H9 (cell line): ENCODE measurements around the gene SLC12A4. TPM values are rescaled to one million over a fixed set of nuclear protein-coding genes. Genes with fewer than 3 reads are reported as not detected.

ENCODE experiments used
- DNase-seq: peaks from one replicate; pipeline ENCODE4 v3.0.0-alpha.2; 2017
- H2AFZ ChIP-seq: one replicate; pipeline ENCODE4 v1.6.1; 2013; ENCODE audit warnings: mild to moderate bottlenecking, low read length, control low read depth, moderate library complexity
- H2AK5ac ChIP-seq: 2 replicates; pipeline ENCODE4 v1.6.1; 2013; ENCODE audit warnings: low read length, control low read depth, mixed read lengths; ENCODE audit not compliant: insufficient read length
- H2BK120ac ChIP-seq: one replicate; pipeline ENCODE4 v1.6.1; 2013; ENCODE audit warnings: low read depth, mild to moderate bottlenecking, low read length, control low read depth, inconsistent platforms; ENCODE audit not compliant: poor library complexity, severe bottlenecking
- H2BK12ac ChIP-seq: 2 replicates; pipeline ENCODE4 v1.6.1; 2013; ENCODE audit warnings: low read length, control low read depth, mixed read lengths, low read depth; ENCODE audit not compliant: insufficient read length
- H2BK15ac ChIP-seq: 2 replicates; pipeline ENCODE4 v1.6.1; 2013; ENCODE audit warnings: low read depth, low read length, control low read depth
- H2BK20ac ChIP-seq: one replicate; pipeline ENCODE4 v1.6.1; 2013; ENCODE audit warnings: low read depth, mild to moderate bottlenecking, low read length, control low read depth, inconsistent platforms; ENCODE audit not compliant: poor library complexity, severe bottlenecking
- H2BK5ac ChIP-seq: 2 replicates; pipeline ENCODE4 v1.6.1; 2013; ENCODE audit warnings: low read length, control low read depth, mixed read lengths; ENCODE audit not compliant: insufficient read length
- H3K14ac ChIP-seq: 2 replicates; pipeline ENCODE4 v1.6.1; 2013; ENCODE audit warnings: low read length, control low read depth; ENCODE audit not compliant: insufficient read depth
- H3K18ac ChIP-seq: 2 replicates; pipeline ENCODE4 v1.6.1; 2013; ENCODE audit warnings: low read depth, mild to moderate bottlenecking, mixed read lengths, low read length, control low read depth; ENCODE audit not compliant: insufficient read length
- H3K23ac ChIP-seq: 2 replicates; pipeline ENCODE4 v1.6.1; 2013; ENCODE audit warnings: low read length, control low read depth, mixed read lengths, low read depth; ENCODE audit not compliant: insufficient read length
- H3K23me2 ChIP-seq: 2 replicates; pipeline ENCODE4 v1.6.1; 2013; ENCODE audit warnings: low read depth, mild to moderate bottlenecking, mixed read lengths, low read length, control low read depth; ENCODE audit not compliant: insufficient read length, poor library complexity, severe bottlenecking
- H3K27ac ChIP-seq: 2 replicates; pipeline ENCODE4 v1.5.1; 2013; ENCODE audit warnings: low read length, control low read depth, mixed read lengths, low read depth; ENCODE audit not compliant: insufficient read length
- H3K27me3 ChIP-seq: 2 replicates; pipeline ENCODE4 v1.6.1; 2013; ENCODE audit warnings: low read length, control low read depth, inconsistent platforms; ENCODE audit not compliant: insufficient read depth
- H3K4ac ChIP-seq: 2 replicates; pipeline ENCODE4 v1.6.1; 2013; ENCODE audit warnings: low read depth, mild to moderate bottlenecking, control low read depth, inconsistent platforms, low read length, moderate library complexity
- H3K4me1 ChIP-seq: 2 replicates; pipeline ENCODE4 v1.6.1; 2013; ENCODE audit warnings: low read length, control low read depth, inconsistent platforms; ENCODE audit not compliant: insufficient read depth
- H3K4me2 ChIP-seq: 2 replicates; pipeline ENCODE4 v1.6.1; 2013; ENCODE audit warnings: low read length, control low read depth, mixed read lengths; ENCODE audit not compliant: insufficient read length, insufficient read depth
- H3K56ac ChIP-seq: 2 replicates; pipeline ENCODE4 v1.6.1; 2013; ENCODE audit warnings: low read depth, mild to moderate bottlenecking, mixed read lengths, low read length, control low read depth; ENCODE audit not compliant: insufficient read length
- H3K79me1 ChIP-seq: 2 replicates; pipeline ENCODE4 v1.6.1; 2013; ENCODE audit warnings: low read depth, mild to moderate bottlenecking, moderate library complexity, low read length, control low read depth, inconsistent platforms; ENCODE audit not compliant: insufficient read depth, poor library complexity, severe bottlenecking
- H3K79me2 ChIP-seq: 2 replicates; pipeline ENCODE4 v1.6.1; 2013; ENCODE audit warnings: low read length, control low read depth, inconsistent platforms; ENCODE audit not compliant: insufficient read depth
- H3K9ac ChIP-seq: 2 replicates; pipeline ENCODE4 v1.6.1; 2013; ENCODE audit warnings: low read length, control low read depth, mixed read lengths; ENCODE audit not compliant: insufficient read length; ENCODE audit errors: extremely low read depth
- H3K9me3 ChIP-seq: one replicate; pipeline ENCODE4 v1.6.1; 2013; ENCODE audit warnings: low read depth, low read length, inconsistent platforms; ENCODE audit not compliant: control insufficient read depth
- H3T11ph ChIP-seq: one replicate; pipeline ENCODE4 v1.6.1; 2013; ENCODE audit warnings: mild to moderate bottlenecking, low read length, control low read depth, inconsistent platforms
- H4K20me1 ChIP-seq: one replicate; pipeline ENCODE4 v1.6.1; 2013; ENCODE audit not compliant: control insufficient read depth, insufficient read length, insufficient read depth
- H4K5ac ChIP-seq: 2 replicates; pipeline ENCODE4 v1.6.1; 2013; ENCODE audit warnings: low read depth, mild to moderate bottlenecking, mixed read lengths, low read length, control low read depth; ENCODE audit not compliant: insufficient read length
- H4K8ac ChIP-seq: replicated peaks from 2 replicates; pipeline ENCODE4 v1.6.1; 2013; ENCODE audit warnings: low read length, control low read depth, mixed read lengths, low read depth; ENCODE audit not compliant: insufficient read length
- H4K91ac ChIP-seq: 2 replicates; pipeline ENCODE4 v1.6.1; 2013; ENCODE audit warnings: low read depth, mild to moderate bottlenecking, moderate library complexity, mixed read lengths, low read length, control low read depth; ENCODE audit not compliant: insufficient read length
- H3K27ac Mint-ChIP-seq, 3 experiments: 2 replicates in 2 of 3; 3 replicates in 1 of 3; pipeline ENCODE4 v1.8.0; 2020 to 2021; ENCODE audit warnings: mixed read lengths in 3 of 3, mild to moderate bottlenecking in 1 of 3, moderate library complexity in 1 of 3
- H3K27me3 Mint-ChIP-seq: 2 replicates; pipeline ENCODE4 v1.8.0; 2021; ENCODE audit warnings: low read depth, mild to moderate bottlenecking, moderate library complexity, mixed read lengths
- H3K36me3 Mint-ChIP-seq, 3 experiments: 2 replicates in 2 of 3; 3 replicates in 1 of 3; pipeline ENCODE4 v1.8.0; 2020 to 2021; ENCODE audit warnings: low read depth in 3 of 3, mixed read lengths in 3 of 3; ENCODE audit not compliant: insufficient read depth in 1 of 3
- H3K4me1 Mint-ChIP-seq, 2 experiments: 2 replicates each; pipeline ENCODE4 v1.8.0; 2020; ENCODE audit warnings: mixed read lengths in 2 of 2
- H3K4me3 Mint-ChIP-seq, 2 experiments: 2 replicates in 1 of 2; 3 replicates in 1 of 2; pipeline ENCODE4 v1.8.0; 2020 to 2021; ENCODE audit warnings: mild to moderate bottlenecking in 2 of 2, mixed read lengths in 2 of 2, moderate library complexity in 1 of 2
- H3K9me3 Mint-ChIP-seq, 2 experiments: 2 replicates in 1 of 2; 3 replicates in 1 of 2; pipeline ENCODE4 v1.8.0; 2020; ENCODE audit warnings: mild to moderate bottlenecking in 2 of 2, mixed read lengths in 2 of 2, moderate library complexity in 1 of 2
- CTCF ChIP-seq: fragments of 200-600 bp; sonication (generic); conservative IDR thresholded peaks from 3 replicates; pipeline ENCODE4 v1.8.0; 2021; ENCODE audit warnings: antibody characterized with exemption, mild to moderate bottlenecking
- WGBS: extraction: QIAGEN DNeasy Blood & Tissue Kit; methylation state at CpG from one replicate; pipeline ENCODE4 v1.1.7; 2013; ENCODE audit warnings: missing lambda C conversion rate, low lambda C conversion rate, mixed read lengths; ENCODE audit not compliant: insufficient read length; ENCODE audit errors: extremely low coverage; 5-methylcytosine and 5-hydroxymethylcytosine counted together
- total RNA-seq: library from RNA; stranded (reverse); gene quantifications from 2 replicates; pipeline ENCODE4 v1.2.1, GENCODE V29; 2021

SLC12A4 gene
- total RNA-seq, 1 experiment from 2014 or later, result 46.7 TPM

GRCh38 chr16:67940446-67941089, 27.9 kb downstream of the SLC12A4 start:
- Histone ChIP-seq H4K5ac (no peak overlapping the region), H3K4me1 (0 out of 2 replicates have a peak, but pooled peaks cover 3% of the 10 kb centered on the region), H2BK12ac (no peak overlapping the region), H3K9ac (no peak overlapping the region), H3K4ac (no peak overlapping the region), H3K23me2 (peaks cover 9% of the 10 kb centered on the region), H4K91ac (no peak overlapping the region), H3K27me3 (no peaks in the 10 kb centered on the region), H3K14ac (no peak overlapping the region), H3K79me1 (no peaks in the 10 kb centered on the region), H2BK120ac (no peak overlapping the region), H3K56ac (no peak overlapping the region), H2BK15ac (no peak overlapping the region), H2BK5ac (no peak overlapping the region), H3K4me2 (no peak overlapping the region), H3K23ac (no peak overlapping the region), H3K79me2 (no peaks in the 10 kb centered on the region), H3K27ac (no peak overlapping the region), H3T11ph (no peak overlapping the region), H2AK5ac (no peak overlapping the region), H2BK20ac (no peak overlapping the region), H3K18ac (no peak overlapping the region), H4K8ac (no peak overlapping the region), H4K20me1 (no peaks in the 10 kb centered on the region), H3K9me3 (no peaks in the 10 kb centered on the region), H2AFZ (no peak overlapping the region)
- DNase-seq, result no peak
- Mint-ChIP-seq H3K4me1 (peaks cover 9 to 23% of the 10 kb centered on the region in 2 experiments), H3K4me3 (no peak overlapping the region), H3K27ac (no peak overlapping the region), H3K9me3 (peaks cover 0 to 2% of the 10 kb centered on the region in 2 experiments; a peak in 1 of 5 replicates), H3K36me3 (peaks cover 3 to 34% (median 9%) of the 10 kb centered on the region in 3 experiments; a peak in 5 of 7 replicates), H3K27me3 (peaks cover 2% of the 10 kb centered on the region; the same call in 1 of the 2 replicates)
- TF ChIP-seq CTCF, result no peak
- WGBS, result no CpG with 5 or more reads among the region's 5 CpGs
